Kidney (tissue), 14 donors: Measurements from ENCODE around the gene DNAH5. TPM values are rescaled to one million over a fixed set of nuclear protein-coding genes. Genes with fewer than 3 reads are reported as not detected.

Experiments
- DNase-seq, 5 donors: peaks; one replicate each; pipeline ENCODE4 v3.0.0-alpha.2; 2013 to 2020
- FAIRE-seq: peaks from 2 replicates; lab custom pipeline; 2012; peaks lifted over from hg19 to GRCh38; lab: Jason Lieb, UNC
- H3K27ac ChIP-seq, 2 donors: one replicate each; pipeline ENCODE4 v1.7.0; 2013; ENCODE audit warnings: low read depth in 2 of 2, low read length in 2 of 2, inconsistent platforms in 1 of 2
- H3K27me3 ChIP-seq: one replicate; pipeline ENCODE4 v1.7.1; 2013; ENCODE audit warnings: low read length, inconsistent platforms; ENCODE audit not compliant: control insufficient read depth, insufficient read depth
- H3K36me3 ChIP-seq, 3 donors: one replicate each; pipeline versions ENCODE4 v1.7.0 to v1.7.1; 2013; ENCODE audit warnings: low read length in 3 of 3, control low read depth in 1 of 3, inconsistent platforms in 1 of 3; ENCODE audit not compliant: insufficient read depth in 3 of 3, control insufficient read depth in 2 of 3
- H3K4me1 ChIP-seq, 3 donors: one replicate each; pipeline versions ENCODE4 v1.7.0 to v1.7.1; 2013; ENCODE audit warnings: low read length in 3 of 3, inconsistent platforms in 1 of 3, low read depth in 1 of 3; ENCODE audit not compliant: control insufficient read depth in 2 of 3, insufficient read depth in 2 of 3
- H3K4me3 ChIP-seq, 3 donors: one replicate each; pipeline versions ENCODE4 v1.7.0 to v1.8.1; 2013; ENCODE audit warnings: low read length in 3 of 3, control low read depth in 1 of 3, inconsistent platforms in 1 of 3
- H3K9ac ChIP-seq, 3 donors: one replicate each; pipeline versions ENCODE4 v1.7.0 to v1.7.1; 2013; ENCODE audit warnings: low read length in 3 of 3, control low read depth in 1 of 3, inconsistent platforms in 1 of 3
- H3K9me3 ChIP-seq, 3 donors: one replicate each; pipeline versions ENCODE4 v1.7.0 to v1.7.1; 2013; ENCODE audit warnings: low read length in 3 of 3, control low read depth in 1 of 3, inconsistent platforms in 1 of 3; ENCODE audit not compliant: control insufficient read depth in 2 of 3, insufficient read depth in 1 of 3
- intact Hi-C: fragments of 100-400 bp; cut with DNase I; formaldehyde crosslinking; loops from one replicate; pipeline ENCODE4 v1.11.1; 2022
- polyA plus RNA-seq: library from polyadenylated mRNA; stranded (reverse); fragments of 350-450 nt; fragmentation: Illumina TruSeq; extraction: RNeasy Lipid Tissue Mini Kit (QIAGEN cat#74804); gene quantifications from one replicate; pipeline ENCODE4 v1.2.3, GENCODE V29; 2014; ENCODE audit warnings: low read depth, low replicate concordance; ENCODE audit not compliant: insufficient read depth
- total RNA-seq: library from RNA; stranded (reverse); fragmentation: NEBNext Ultra II Directional; extraction: Animal tissue kit (Norgen Biotek cat#: 25700); gene quantifications from one replicate; pipeline ENCODE4 v1.2.1, GENCODE V29; 2021
- TF ChIP-seq, protein P1 (sequence below): IDR thresholded peaks from 3 replicates; pipeline ENCODE4 v1.5.1; 2012; ENCODE audit warnings: mild to moderate bottlenecking, moderate library complexity, borderline replicate concordance; ENCODE audit not compliant: insufficient read depth; ENCODE audit errors: extremely low read depth
- donor health status: control.
- donor health status: control.
- donor health status: control.
- donor health status: control.
- donor health status: control.
- donor health status: DM: yes; HTN: yes; CAD: no.
- donor health status: Normal renal cell carcinoma (clear cell type).

Gene DNAH5
- total and polyA plus RNA-seq, 2 donors from 2014 or later, result 0.49 to 16.4 TPM

DNA sequence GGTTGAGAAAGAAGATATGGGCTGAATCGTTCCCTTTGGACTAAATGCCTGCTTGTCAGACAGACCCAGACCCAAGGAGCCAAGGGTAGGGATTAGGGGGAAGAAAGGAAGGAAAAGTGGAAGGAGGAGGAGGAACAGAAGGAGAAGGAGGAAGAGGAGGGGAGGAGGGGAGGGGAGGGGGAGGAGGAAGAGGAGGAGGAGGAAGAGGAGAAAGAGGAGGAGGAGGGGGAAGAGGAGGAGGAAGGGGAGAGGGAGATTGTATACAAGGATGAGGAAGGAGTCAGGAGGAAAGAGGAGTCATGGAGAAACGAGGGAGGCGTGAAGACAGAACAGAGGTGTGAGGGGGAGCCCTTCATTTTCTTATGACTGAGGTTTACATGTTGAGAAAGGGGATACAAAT lies 46.9 kb upstream of the DNAH5 start:
- H3K27me3 ChIP-seq, result no peaks in the 10 kb centered on the region
- DNase-seq (no peak), FAIRE-seq (no peak)
- H3K9ac ChIP-seq, result no peak overlapping the region
- no peak overlapping the region for H3K27ac ChIP-seq
- no peaks in the 10 kb centered on the region for H3K4me1 ChIP-seq
- intact Hi-C loops, result no loop called here
- H3K4me3 ChIP-seq, result no peak overlapping the region
- H3K36me3 ChIP-seq, result no peaks in the 10 kb centered on the region
- TF ChIP-seq, protein P1, sequence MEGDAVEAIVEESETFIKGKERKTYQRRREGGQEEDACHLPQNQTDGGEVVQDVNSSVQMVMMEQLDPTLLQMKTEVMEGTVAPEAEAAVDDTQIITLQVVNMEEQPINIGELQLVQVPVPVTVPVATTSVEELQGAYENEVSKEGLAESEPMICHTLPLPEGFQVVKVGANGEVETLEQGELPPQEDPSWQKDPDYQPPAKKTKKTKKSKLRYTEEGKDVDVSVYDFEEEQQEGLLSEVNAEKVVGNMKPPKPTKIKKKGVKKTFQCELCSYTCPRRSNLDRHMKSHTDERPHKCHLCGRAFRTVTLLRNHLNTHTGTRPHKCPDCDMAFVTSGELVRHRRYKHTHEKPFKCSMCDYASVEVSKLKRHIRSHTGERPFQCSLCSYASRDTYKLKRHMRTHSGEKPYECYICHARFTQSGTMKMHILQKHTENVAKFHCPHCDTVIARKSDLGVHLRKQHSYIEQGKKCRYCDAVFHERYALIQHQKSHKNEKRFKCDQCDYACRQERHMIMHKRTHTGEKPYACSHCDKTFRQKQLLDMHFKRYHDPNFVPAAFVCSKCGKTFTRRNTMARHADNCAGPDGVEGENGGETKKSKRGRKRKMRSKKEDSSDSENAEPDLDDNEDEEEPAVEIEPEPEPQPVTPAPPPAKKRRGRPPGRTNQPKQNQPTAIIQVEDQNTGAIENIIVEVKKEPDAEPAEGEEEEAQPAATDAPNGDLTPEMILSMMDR, result no peak
- no peaks in the 10 kb centered on the region for H3K9me3 ChIP-seq

DNA sequence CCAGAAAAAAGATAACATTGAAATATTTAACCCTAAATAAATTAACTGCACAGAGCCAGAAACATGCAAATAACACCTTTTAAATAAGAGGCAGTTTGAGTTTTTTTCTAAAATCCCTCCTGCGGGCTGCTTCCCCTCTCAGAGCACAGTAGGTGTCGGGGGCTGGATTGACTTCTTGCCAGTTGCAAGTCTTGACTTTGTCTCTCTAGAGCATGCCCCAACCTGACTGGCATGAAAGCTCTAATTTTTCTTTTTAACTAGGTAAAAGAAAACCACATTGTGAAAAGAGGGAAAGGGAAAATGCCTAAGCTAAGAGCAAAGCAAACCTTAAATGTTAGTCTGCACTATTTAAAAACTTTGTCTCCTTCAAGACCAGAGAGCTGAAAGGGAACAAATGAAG lies 46.4 kb upstream of the DNAH5 start:
- Histone ChIP-seq H3K4me3 (no peak overlapping the region), H3K9me3 (no peaks in the 10 kb centered on the region), H3K27ac (no peak overlapping the region), H3K27me3 (no peaks in the 10 kb centered on the region), H3K4me1 (no peaks in the 10 kb centered on the region), H3K9ac (no peak overlapping the region), H3K36me3 (no peaks in the 10 kb centered on the region)
- FAIRE-seq (no peak), DNase-seq (no peak)
- intact Hi-C loops, result no loop called here
- TF ChIP-seq, protein P1, result no peak

DNA sequence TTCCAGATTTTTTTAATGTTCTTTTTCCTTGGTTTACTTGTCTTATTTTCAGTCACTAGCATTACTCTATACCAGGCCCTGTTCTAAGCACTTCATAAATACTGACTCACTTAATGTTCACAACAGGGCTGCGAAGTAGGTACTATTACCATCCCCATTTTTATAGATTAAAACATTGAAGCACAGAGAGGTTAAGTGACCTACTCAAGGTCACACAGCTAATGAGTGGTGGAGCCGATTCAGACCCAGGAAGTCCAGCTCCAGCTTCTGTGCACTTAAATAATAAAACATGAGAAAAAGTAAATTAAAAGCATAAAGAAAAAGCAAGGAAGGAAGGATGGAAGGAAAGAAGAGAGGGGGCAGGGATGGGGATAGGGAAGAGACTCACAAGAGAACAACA lies 45.3 kb upstream of the DNAH5 start:
- TF ChIP-seq, protein P1, result no peak
- Histone ChIP-seq H3K4me3 (no peak overlapping the region), H3K27ac (no peak overlapping the region), H3K27me3 (no peaks in the 10 kb centered on the region), H3K9me3 (no peaks in the 10 kb centered on the region), H3K36me3 (no peaks in the 10 kb centered on the region), H3K4me1 (no peaks in the 10 kb centered on the region), H3K9ac (no peak overlapping the region)
- intact Hi-C loops, result no loop called here
- DNase-seq, result no peak
- FAIRE-seq, result no peak

- H3K27ac ChIP-seq, result no peak overlapping the region
- peak in 4 of 5 donors; percentile 53 to 77 (median 66) for DNase-seq
- no peak overlapping the region for H3K9ac ChIP-seq
- H3K4me3 ChIP-seq, result no peak overlapping the region
- H3K9me3 ChIP-seq, result no peaks in the 10 kb centered on the region
- peak; percentile 89 for FAIRE-seq
- H3K4me1 ChIP-seq, result no peaks in the 10 kb centered on the region
- intact Hi-C loops, result no loop called here
- no peaks in the 10 kb centered on the region for H3K27me3 ChIP-seq
- no peaks in the 10 kb centered on the region for H3K36me3 ChIP-seq
- TF ChIP-seq, protein P1, result peak; percentile 75
Measured at GRCh38 chr5:13987843-13988464, 43.5 kb upstream of the DNAH5 start.
